Stimulated activated CD4-positive, alpha-beta T cell treated with anti-CD3 and anti-CD28 coated beads, Interleukin-1b, Interleukin-23, amount 100 ng/mL, for 1 hour (primary cell): ENCODE results near the gene ASIC2.

Source experiments
- DNase-seq, 2 donors: peaks; one replicate each; pipeline ENCODE4 v3.0.0-alpha.2; 2020; ENCODE audit warnings: low read depth in 2 of 2

ASIC2 gene

GRCh38 chr17:33154869-33155455, 138.1 kb downstream of the ASIC2 start:
- no peak for DNase-seq

GRCh38 chr17:33152783-33153182, 140.3 kb downstream of the ASIC2 start:
- no peak for DNase-seq

GRCh38 chr17:33151565-33151964, 141.5 kb downstream of the ASIC2 start:
- DNase-seq, result no peak

GRCh38 chr17:33145941-33146340, 147.2 kb downstream of the ASIC2 start:
- no peak for DNase-seq

- no peak for DNase-seq
Observed at GRCh38 chr17:33144837-33145236, 148.3 kb downstream of the ASIC2 start.

- no peak for DNase-seq
Observed at GRCh38 chr17:33142705-33143299, 150.3 kb downstream of the ASIC2 start.

- DNase-seq, result no peak
Observed at GRCh38 chr17:33140413-33141099, 152.5 kb downstream of the ASIC2 start.

GRCh38 chr17:33138627-33139026, 154.5 kb downstream of the ASIC2 start:
- no peak for DNase-seq

- DNase-seq, result no peak
Observed at GRCh38 chr17:33137426-33137825, 155.7 kb downstream of the ASIC2 start.

- DNase-seq, result no peak
Observed at GRCh38 chr17:33135691-33136090, 157.4 kb downstream of the ASIC2 start.

- DNase-seq, result no peak
Observed at GRCh38 chr17:33131620-33132019, 161.5 kb downstream of the ASIC2 start.

GRCh38 chr17:33127706-33128105, 165.4 kb downstream of the ASIC2 start:
- DNase-seq, result no peak

GRCh38 chr17:33126086-33126485, 167.0 kb downstream of the ASIC2 start:
- no peak for DNase-seq

- DNase-seq, result no peak
Observed at GRCh38 chr17:33125552-33125950, 167.5 kb downstream of the ASIC2 start.

- DNase-seq, result no peak
Observed at GRCh38 chr17:33124871-33125551, 168.1 kb downstream of the ASIC2 start.

GRCh38 chr17:33124185-33124584, 168.9 kb downstream of the ASIC2 start:
- DNase-seq, result no peak

- DNase-seq, result no peak
Observed at GRCh38 chr17:33121756-33122155, 171.3 kb downstream of the ASIC2 start.

GRCh38 chr17:33121272-33121671, 171.8 kb downstream of the ASIC2 start:
- no peak for DNase-seq

- DNase-seq, result no peak
Observed at GRCh38 chr17:33120103-33120502, 173.0 kb downstream of the ASIC2 start.

- DNase-seq, result no peak
Observed at GRCh38 chr17:33118391-33119075, 174.6 kb downstream of the ASIC2 start.

GRCh38 chr17:33116021-33116551, 177.0 kb downstream of the ASIC2 start:
- no peak for DNase-seq

GRCh38 chr17:33115366-33115765, 177.7 kb downstream of the ASIC2 start:
- no peak for DNase-seq
